NCI-H345 (cell line): ENCODE measurements around the gene TMEM187.
A peak's percentile ranks its signal among the peaks of the same experiment; 100 is the strongest.

Source experiments
- DNase-seq: peaks from one replicate; lab custom pipeline; 2025; lab: John Stamatoyannopoulos, UW

The TMEM187 gene

DNA sequence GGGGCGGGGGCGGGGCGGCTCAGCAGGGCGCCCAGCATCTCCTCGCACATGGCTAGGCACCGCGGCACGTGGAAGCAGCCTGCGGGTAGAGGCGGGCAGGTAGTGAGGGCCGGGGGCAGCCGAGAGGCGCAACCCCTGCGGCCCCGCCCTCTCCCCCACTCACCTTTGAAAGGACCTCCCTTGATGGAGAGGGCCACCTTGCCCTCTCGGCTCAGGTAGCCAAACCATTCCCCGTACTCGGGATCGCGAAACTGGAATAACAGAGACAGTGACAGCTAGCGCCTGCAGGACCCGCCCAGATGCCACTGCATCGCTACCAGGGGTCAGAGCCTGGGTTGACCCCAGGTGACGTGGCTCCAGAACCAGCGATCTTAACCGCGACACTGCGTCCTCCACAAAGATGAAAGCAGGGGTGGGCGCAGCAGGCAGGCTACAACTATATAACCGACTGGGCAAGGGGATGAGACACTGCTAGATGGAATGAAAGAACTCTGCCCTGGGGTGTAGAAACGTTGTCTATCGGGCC, 37.2 kb upstream of the TMEM187 start:
- DNase-seq, result no peak

- DNase-seq, result no peak
Observed at GRCh38 chrX:153937056-153937455, 35.5 kb upstream of the TMEM187 start.

DNA sequence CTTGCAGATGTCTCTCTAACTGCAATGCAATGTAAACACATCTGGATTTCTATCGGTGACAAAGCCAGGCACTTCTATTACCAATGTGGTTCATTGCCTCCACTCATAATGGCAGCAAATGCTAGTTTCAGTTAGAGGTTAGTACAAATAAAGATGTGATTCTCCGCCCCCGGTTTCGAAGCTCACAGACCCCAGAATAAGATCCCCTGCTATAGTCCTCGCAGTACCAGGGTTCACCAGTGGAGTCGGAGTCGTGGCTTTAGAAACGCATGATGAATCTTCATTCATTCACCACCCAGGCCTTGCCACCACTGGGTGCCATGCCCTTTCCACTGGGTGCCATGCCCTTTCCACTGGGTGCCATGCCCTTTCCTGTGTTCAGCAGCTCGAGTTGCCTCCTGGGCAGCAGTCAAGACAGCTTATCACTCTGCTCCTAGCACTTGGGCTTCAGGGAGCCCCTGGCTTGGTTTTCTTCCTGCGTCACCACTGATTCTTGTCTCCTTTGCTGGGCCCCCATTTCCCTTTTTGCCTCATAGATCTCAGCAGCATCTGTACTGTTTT, 34.2 kb upstream of the TMEM187 start:
- no peak for DNase-seq

GRCh38 chrX:153939573-153939972, 33.0 kb upstream of the TMEM187 start:
- DNase-seq, result peak; percentile 45

DNA sequence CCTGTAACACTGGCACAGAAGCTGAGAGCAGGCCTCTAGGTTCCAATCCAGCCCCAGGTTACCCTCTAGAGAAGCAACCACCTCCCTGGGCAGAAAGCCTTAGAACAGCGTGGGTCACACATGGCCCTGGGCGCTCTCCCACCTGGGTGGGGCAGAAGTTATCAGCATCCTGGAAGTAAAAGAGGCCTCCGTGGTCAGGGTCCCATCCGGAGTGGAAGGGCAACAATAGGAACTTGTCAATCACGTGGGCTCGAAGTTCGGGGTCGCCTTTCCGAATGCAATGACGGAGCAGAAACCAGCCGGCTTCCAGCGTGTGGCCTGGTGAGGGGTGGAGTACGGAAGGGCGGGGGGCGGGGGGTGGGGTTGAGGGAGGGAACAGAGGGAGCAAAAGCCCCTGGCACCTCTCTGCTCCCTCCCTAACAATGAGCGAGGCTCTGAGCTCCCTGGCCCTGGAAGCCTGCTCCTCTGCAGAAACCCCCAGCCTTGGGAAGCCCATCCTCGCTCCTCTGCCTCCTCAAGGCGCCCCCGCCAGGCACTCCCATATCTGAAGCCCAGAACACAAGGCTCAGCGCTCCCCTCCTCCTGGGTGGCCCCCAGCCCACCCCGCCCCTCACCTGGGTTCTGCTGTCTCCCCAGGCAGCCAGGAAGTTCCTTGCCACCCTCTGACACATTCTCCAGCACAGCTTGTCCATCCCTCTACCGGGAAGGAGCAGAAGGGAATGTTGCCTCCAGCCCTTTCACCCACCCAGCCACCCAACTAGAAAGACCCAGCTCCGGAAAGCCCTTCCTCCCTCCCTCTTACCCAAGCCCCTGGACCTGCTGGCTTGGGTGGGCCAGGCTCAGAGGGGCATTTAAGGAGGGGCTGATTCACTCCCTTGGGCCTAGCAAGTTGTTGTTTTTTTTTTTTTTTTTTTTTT, 31.0 kb upstream of the TMEM187 start:
- DNase-seq, result no peak

DNA sequence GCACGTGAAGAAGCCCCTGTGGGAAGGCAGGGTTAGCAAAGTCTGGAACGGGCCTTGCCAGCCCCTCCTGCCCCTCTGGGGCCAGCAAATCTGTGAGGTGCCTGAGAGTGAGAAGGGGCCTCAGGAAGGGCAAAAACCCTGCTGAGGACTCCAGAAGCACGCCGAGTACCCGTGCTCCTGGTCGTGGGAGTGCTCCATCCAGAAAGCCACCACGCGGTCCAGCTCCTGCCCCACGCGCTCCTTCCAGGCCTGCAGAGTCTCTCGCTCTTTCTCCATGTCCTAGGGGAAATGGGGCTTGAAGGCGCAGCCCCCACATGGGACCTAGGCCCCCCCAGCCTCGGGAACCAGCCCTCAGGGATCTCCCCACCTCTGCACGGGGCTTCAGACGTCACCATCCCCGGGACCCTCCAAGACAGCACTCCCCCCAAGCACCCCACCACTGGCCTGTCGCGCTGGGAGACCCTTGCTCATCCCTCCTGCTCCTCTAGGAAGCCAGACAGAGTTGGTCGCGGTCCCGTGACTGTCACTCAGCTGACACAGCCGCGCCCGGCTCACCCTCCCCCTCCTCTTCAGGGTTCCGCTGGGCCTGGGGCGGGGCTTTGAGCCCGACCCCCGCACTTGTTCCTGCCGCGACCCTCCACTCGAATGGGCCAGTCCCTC, 28.3 kb upstream of the TMEM187 start, which contains the start of gene RENBP:
TSS of gene RENBP (minus strand) at position 504 of the 660 bp plus-strand sequence. CDS start at position 471, 33 bp downstream.
- DNase-seq, result peak; percentile 2

GRCh38 chrX:153944800-153945150, 27.8 kb upstream of the TMEM187 start:
- no peak for DNase-seq

DNA sequence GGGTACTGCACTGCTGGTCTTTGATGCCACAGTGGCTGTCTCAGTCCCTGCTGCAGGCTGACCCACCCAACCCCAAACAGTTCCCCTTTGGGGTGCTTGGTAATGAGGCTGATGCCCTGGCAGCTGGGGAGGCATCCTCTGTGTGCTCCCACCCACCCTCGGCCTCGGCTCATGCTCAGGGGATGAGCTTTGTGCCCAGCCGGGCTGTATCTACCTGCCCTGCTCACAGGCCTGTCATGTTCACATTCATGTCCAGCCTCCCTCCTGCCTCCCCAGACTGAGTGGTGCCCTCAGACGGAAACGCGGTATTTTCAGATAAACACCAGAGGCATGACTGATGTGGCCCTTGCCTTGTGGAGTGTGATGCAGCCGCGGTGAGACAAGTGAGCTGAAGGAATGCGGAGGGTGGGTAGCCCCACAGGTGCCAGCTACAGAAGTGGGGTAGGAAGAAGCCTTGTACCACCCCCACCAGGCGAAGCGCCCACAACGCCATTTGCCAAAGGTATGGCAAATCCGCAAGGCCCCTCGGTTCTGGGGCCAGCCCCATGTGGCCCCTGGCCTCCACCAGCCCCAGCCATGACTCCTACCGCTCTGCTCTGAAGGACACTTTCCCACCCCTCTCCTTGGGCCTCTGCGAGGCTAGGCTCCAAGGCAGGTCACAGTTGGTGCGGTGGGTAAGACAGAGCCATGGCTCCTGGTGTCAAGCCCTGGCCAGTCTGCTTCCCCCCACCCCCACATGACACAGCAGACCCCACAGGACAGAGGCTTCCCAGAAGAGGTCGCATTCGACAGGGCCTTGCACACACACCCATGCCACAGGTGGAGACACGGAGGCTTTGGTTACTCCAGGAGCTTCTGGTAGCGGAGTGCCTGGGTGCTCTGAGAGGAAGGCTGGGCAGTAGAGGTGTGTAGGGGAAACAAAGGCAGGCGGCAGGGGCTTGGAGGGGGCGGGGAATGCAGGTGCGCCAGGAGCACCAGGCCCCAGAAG, 26.3 kb upstream of the TMEM187 start:
- DNase-seq, result no peak

- DNase-seq, result peak; percentile 74
Observed at GRCh38 chrX:153947009-153947769, 25.4 kb upstream of the TMEM187 start.

DNA sequence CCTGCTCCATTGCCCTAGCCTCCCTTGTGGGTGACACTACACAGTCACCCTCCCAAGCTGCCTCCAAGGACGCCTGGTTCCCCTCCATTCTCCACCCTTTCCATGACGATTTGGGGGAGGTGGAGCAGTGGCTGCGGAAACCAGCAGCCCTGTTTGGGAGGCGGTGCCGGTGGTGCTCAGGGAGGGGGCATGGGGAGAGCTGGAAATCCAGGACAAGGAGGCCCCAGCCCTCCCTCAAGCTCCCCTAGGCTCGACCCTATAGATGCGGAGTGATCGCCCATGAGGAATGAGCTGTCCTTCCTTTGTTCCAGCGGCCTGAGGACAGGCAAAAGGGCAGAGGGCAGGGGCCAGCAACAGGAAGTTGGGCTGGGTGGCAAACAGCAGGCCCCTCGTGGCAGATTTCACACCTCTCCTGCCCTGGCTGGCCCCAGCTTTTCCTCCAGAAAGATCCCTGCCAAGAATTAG, 24.5 kb upstream of the TMEM187 start:
- no peak for DNase-seq

GRCh38 chrX:153948847-153949805, 23.4 kb upstream of the TMEM187 start:
- no peak for DNase-seq

DNA sequence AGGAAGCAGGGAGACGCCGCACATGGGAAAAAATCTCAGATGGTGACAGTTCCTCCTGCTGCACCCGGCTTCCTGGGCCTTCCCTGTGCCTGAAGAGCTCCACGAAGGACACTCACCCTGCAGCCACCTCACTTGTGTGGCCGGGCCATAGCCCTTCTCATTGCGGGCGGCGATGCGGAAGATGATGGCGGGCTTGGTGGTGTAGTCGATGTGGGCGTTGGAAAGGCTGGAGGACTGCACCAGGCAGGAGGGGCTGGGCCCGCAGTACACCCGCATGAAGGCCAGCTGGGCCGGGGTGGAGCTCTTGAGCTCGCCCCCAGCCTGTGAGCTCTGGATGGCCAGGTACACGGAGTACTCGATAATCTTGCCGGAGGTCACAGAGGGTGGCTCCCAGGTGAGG, 22.4 kb upstream of the TMEM187 start:
- no peak for DNase-seq

DNA sequence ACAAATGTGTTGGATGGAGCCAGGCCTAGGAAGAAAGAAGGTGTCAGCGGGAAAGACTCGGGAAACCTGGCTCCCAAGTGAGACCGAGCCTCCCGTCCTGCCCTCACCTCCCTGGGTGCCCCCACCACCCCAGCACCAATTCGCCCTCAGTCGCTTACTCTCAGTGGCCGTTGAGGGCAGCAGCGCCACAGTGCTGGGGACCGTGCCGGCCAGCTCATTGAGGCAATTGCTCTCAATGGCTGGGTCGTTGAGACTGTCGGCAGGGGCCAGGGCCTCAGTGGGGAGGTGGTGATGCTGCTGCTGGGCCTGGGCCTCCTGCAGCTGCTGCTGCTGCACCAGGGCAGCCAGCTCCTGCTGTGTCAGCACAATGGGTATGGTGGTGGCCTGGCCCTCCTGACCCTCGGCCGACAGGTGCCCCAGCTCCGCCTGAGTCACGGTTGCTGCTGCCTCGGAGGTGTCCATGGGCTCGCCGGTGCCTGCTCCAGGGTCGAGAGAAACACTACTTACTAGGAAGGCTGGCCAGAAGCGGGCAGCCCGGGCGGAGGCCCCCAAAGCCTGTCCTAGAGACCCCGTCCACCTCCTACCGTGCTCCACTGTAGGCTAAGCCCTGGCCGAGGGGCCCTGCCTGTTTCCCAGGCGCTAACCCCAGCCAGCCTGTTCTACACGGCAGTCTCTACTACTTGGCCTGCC, 20.7 kb upstream of the TMEM187 start:
- DNase-seq, result no peak

DNA sequence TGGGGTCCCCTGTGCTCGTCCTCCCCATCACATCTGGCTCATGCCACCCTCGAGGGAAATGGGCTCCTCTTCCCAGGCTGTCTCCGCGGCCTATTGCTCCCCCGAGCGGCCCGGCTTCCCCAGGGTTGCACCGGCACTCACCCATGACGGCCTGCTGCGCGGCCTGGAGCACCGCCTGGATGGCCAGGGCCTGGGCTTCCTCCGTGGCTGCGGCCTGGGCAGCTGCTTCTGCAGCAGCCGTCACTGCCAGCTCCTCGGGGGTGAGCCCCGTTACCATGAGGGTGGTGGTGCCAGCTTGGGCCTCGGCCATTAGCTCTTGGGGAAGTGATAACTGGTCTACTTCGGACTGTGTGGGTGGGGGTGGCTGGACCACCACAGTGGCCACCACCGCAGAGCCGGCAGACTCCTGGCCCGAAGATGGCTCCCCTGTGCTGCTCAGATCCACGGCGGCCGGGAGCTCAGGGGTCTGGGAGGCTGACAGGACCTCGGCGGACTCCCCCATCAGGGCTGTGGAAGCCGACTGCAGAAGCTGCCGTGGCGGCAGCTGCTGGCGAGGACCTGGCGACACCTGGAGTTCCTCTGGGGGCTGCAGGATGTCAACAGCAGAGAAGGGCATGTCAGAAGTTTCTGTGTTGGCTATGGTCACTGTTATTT, 20.1 kb upstream of the TMEM187 start:
- DNase-seq, result no peak

- peak; percentile 28 for DNase-seq
Observed at GRCh38 chrX:153953342-153953830, 19.2 kb upstream of the TMEM187 start.

DNA sequence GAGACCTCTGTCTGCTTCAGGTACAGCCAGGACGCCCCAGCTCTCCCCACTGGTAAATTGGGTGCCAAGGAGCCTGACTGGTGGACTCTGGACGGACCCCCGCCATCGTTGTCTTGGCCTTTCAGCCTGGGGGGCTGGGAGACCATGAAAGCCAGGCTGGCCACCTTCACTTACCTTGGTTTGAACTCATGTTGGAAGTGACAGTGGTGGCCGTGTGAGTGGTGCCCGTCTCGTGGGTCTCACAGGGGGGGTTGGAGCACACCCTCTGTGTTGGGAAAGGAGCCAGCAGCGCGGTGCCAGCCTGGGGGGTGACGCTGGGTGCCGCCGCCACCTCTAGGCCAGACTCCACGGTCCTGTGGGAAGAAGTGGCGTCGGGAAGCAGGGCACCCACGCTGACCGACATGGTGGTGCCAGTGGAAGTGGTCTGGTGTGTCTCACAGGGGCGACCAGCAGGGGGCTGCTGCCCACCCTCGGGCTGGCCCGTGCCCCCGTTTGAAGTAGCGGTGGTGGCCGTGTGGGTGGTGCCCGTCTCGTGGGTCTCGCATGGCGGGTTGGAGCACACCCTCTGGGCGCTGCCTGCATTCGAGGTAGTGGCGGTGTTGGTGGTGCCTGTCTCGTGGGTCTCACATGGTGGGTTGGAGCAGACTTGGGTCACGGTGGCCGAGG, 18.5 kb upstream of the TMEM187 start:
- no peak for DNase-seq

DNA sequence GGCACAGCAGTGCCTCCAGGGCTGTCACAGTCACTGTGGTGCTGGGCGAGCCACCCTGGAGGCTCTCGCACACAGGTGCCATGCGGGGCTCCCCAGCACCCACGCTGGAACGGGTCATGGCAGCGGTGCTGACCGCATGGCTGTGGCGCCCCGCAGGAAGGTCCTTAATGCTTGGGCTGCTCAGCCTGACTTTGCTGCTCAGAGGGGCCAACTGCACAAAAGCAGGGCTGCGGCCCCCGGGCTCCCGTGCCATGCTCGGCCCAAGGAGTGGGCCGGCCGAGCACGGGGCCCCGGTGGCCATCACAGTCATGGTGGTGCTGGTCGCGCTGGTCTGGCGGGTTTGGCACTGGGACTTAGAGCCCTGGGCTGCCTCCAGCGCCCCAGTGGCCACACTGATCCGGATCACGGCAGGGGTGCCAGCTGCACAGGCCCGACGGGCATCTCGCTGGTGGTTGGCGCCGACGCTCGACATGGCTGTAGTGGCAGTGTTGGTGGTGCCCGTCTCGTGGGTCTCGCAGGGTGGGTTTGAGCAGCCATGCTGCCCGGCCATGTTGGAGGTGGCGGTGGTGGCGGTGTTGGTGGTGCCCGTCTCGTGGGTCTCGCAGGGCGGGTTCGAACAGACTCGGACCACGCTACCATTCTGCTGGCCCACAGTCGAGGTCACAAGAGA, 17.9 kb upstream of the TMEM187 start:
- DNase-seq, result no peak
